SK-N-SH (cell line): ENCODE results near the gene IFNLR1. TPM values are rescaled to one million over a fixed set of nuclear protein-coding genes. Genes with fewer than 3 reads are reported as not detected.

Experiments
- CTCF ChIA-PET: fragments of 300-600, 350-600 bp; formaldehyde crosslinking; extraction: SDS; loops from one replicate; lab custom pipeline; 2021; lab: Yijun Ruan, JAX
- POLR2A ChIA-PET: fragments of 350-600 bp; sonication (Branson Sonifier 250); formaldehyde crosslinking; extraction: SDS; loops from one replicate; lab custom pipeline; 2020; ENCODE audit warnings: antibody characterized with exemption, inconsistent platforms; lab: Yijun Ruan, JAX
- DNase-seq: peaks from one replicate; pipeline ENCODE4 v3.0.0; 2012
- H2AFZ ChIP-seq: fragments of 200-600 bp; sonication (generic); 2 replicates; pipeline ENCODE4 v1.8.1; 2016; ENCODE audit warnings: antibody characterized with exemption, mild to moderate bottlenecking, low read depth
- H3F3A ChIP-seq: fragments of 200-600 bp; sonication (generic); replicated peaks from 2 replicates; pipeline ENCODE3; 2016; ENCODE audit warnings: antibody characterized with exemption, mild to moderate bottlenecking; ENCODE audit not compliant: insufficient read depth
- H3K27ac ChIP-seq, 2 experiments: fragments of 200-500 bp in 1 of 2; fragments of 200-600 bp in 1 of 2; sonication (Bioruptor generic) in 1 of 2; sonication (generic), shearing (Covaris generic) in 1 of 2; 2 replicates each; pipeline versions ENCODE4 v1.5.1 to v1.6.1; 2014 to 2016; ENCODE audit warnings: low read depth in 2 of 2, inconsistent platforms in 1 of 2, low read length in 1 of 2, mild to moderate bottlenecking in 1 of 2, mixed read lengths in 1 of 2
- H3K27me3 ChIP-seq: fragments of 200-600 bp; sonication (generic), shearing (Covaris generic); 2 replicates; pipeline ENCODE4 v1.6.1; 2016; ENCODE audit warnings: mixed run types; ENCODE audit not compliant: insufficient read depth
- H3K36me3 ChIP-seq, 2 experiments: fragments of 200-500 bp in 1 of 2; fragments of 200-600 bp in 1 of 2; sonication (Bioruptor generic) in 1 of 2; sonication (generic) in 1 of 2; replicated peaks in 1 of 2; 2 replicates each; pipeline versions ENCODE3 to v1.5.1; 2014 to 2016; ENCODE audit warnings: low read length in 1 of 2, mild to moderate bottlenecking in 1 of 2; ENCODE audit not compliant: insufficient read depth in 2 of 2, control insufficient read depth in 1 of 2
- H3K4me1 ChIP-seq, 2 experiments: fragments of 200-500 bp in 1 of 2; fragments of 200-600 bp in 1 of 2; sonication (Bioruptor generic) in 1 of 2; sonication (generic), shearing (Covaris generic) in 1 of 2; 2 replicates each; pipeline versions ENCODE4 v1.5.1 to v1.6.1; 2014 to 2016; ENCODE audit warnings: low read depth in 1 of 2, low read length in 1 of 2, mixed run types in 1 of 2; ENCODE audit not compliant: insufficient read depth in 2 of 2, control insufficient read depth in 1 of 2
- H3K4me2 ChIP-seq: fragments of 200-600 bp; sonication (generic), shearing (Covaris generic); 2 replicates; pipeline ENCODE4 v1.6.1; 2017; ENCODE audit warnings: mixed run types
- H3K4me3 ChIP-seq, 2 experiments: fragments of 200-500 bp in 1 of 2; fragments of 200-600 bp in 1 of 2; sonication (Bioruptor generic) in 1 of 2; sonication (generic), shearing (Covaris generic) in 1 of 2; 2 replicates each; pipeline versions ENCODE4 v1.5.1 to v1.8.1; 2014 to 2016; ENCODE audit warnings: low read depth in 2 of 2, inconsistent platforms in 1 of 2, low read length in 1 of 2, mild to moderate bottlenecking in 1 of 2, mixed read lengths in 1 of 2, moderate library complexity in 1 of 2
- H3K79me2 ChIP-seq: fragments of 200-600 bp; sonication (generic); 2 replicates; pipeline ENCODE4 v1.8.1; 2017; ENCODE audit warnings: mild to moderate bottlenecking; ENCODE audit not compliant: insufficient read depth
- H3K9ac ChIP-seq: fragments of 200-600 bp; sonication (generic); 2 replicates; pipeline ENCODE4 v1.6.1; 2017; ENCODE audit warnings: mixed run types
- H3K9me2 ChIP-seq: fragments of 200-600 bp; sonication (generic); 2 replicates; pipeline ENCODE4 v1.6.1; 2017; ENCODE audit warnings: mixed run types
- H3K9me3 ChIP-seq: fragments of 200-600 bp; sonication (generic); 2 replicates; pipeline ENCODE4 v1.6.1; 2017; ENCODE audit warnings: mixed run types, mild to moderate bottlenecking, moderate library complexity
- H4K20me1 ChIP-seq: fragments of 200-600 bp; sonication (generic); 2 replicates; pipeline ENCODE4 v1.6.1; 2017; ENCODE audit warnings: mild to moderate bottlenecking, mixed run types; ENCODE audit not compliant: insufficient read depth
- ELF1 ChIP-seq: IDR thresholded peaks from 2 replicates; pipeline ENCODE4 v1.4.0; 2012
- FOSL2 ChIP-seq: IDR thresholded peaks from 2 replicates; pipeline ENCODE4 v1.4.0; 2012; ENCODE audit warnings: low read depth, mild to moderate bottlenecking, moderate library complexity, borderline replicate concordance
- GATA2 ChIP-seq: sonication (generic); formaldehyde crosslinking; IDR thresholded peaks from 2 replicates; pipeline ENCODE4 v1.5.0; 2020; ENCODE audit warnings: mild to moderate bottlenecking, missing genetic modification reagents
- IRF3 ChIP-seq: fragments of 150-350 bp; IDR thresholded peaks from 2 replicates; pipeline ENCODE4 v1.6.1; 2016; ENCODE audit warnings: mild to moderate bottlenecking, low read depth, low read length
- MAX ChIP-seq: IDR thresholded peaks from 2 replicates; pipeline ENCODE4 v1.4.0; 2012; ENCODE audit warnings: low read depth
- MEF2A ChIP-seq: IDR thresholded peaks from 2 replicates; pipeline ENCODE4 v1.4.0; 2012; ENCODE audit warnings: low read depth, borderline replicate concordance
- MXI1 ChIP-seq: IDR thresholded peaks from 2 replicates; pipeline ENCODE4 v1.6.1; 2012; ENCODE audit warnings: mild to moderate bottlenecking, low read depth, low read length, improper control_type of control experiment
- NRF1 ChIP-seq: IDR thresholded peaks from 2 replicates; pipeline ENCODE4 v1.6.1; 2012; ENCODE audit warnings: low read depth, mild to moderate bottlenecking, low read length
- POLR2AphosphoS5 ChIP-seq: IDR thresholded peaks from 2 replicates; pipeline ENCODE4 v1.6.1; 2012; ENCODE audit warnings: low read depth, low read length
- REST ChIP-seq: IDR thresholded peaks from 2 replicates; pipeline ENCODE4 v1.6.1; 2012; ENCODE audit warnings: mild to moderate bottlenecking, low read depth, low read length, moderate library complexity
- RFX5 ChIP-seq: IDR thresholded peaks from 2 replicates; pipeline ENCODE4 v1.6.1; 2012; ENCODE audit warnings: mild to moderate bottlenecking, improper control_type of control experiment, low read length
- RXRA ChIP-seq: IDR thresholded peaks from 2 replicates; pipeline ENCODE4 v1.4.0; 2012; ENCODE audit warnings: low read depth, mild to moderate bottlenecking, borderline replicate concordance
- SIN3A ChIP-seq: IDR thresholded peaks from 2 replicates; pipeline ENCODE4 v1.6.1; 2012; ENCODE audit warnings: low read depth, mild to moderate bottlenecking, low read length, moderate library complexity, borderline replicate concordance
- TCF12 ChIP-seq: IDR thresholded peaks from 2 replicates; pipeline ENCODE4 v1.4.0; 2012
- USF2 ChIP-seq: fragments of 150-350 bp; IDR thresholded peaks from 2 replicates; pipeline ENCODE4 v1.6.1; 2017; ENCODE audit warnings: antibody characterized with exemption, low read length, low read depth, borderline replicate concordance
- YY1 ChIP-seq: IDR thresholded peaks from 2 replicates; pipeline ENCODE4 v1.4.0; 2012; ENCODE audit warnings: low read depth, mild to moderate bottlenecking
- WGBS: methylation state at CpG from one replicate; pipeline ENCODE4 v1.1.6; 2017; ENCODE audit warnings: low lambda C conversion rate; 5-methylcytosine and 5-hydroxymethylcytosine counted together
- polyA plus RNA-seq, 3 experiments: library from polyadenylated mRNA; depleted of rRNA; stranded (reverse); fragments of >200 nt; gene quantifications; 2 replicates each; pipeline ENCODE4 v1.2.3, GENCODE V29; 2012

The IFNLR1 gene
- polyA plus RNA-seq, 1 of the 3 experiments (the other 2 are of a cell fraction) = 0.30 TPM

- no peak overlapping the region for H3K4me2 ChIP-seq
- H3K9ac ChIP-seq = no peak overlapping the region
- ChIA-PET CTCF (interaction anchor here (1.0 kb wide), 2 partner anchors 22 to 111 kb away, joined by 3 read pairs; no protein-coding TSS in a partner anchor), POLR2A (no interaction called here)
- H3K27me3 ChIP-seq = peaks cover 15% of the 10 kb centered on the region; the same call in 1 of the 2 replicates
- no peak overlapping the region for H3K4me3 ChIP-seq
- H3K27ac ChIP-seq = no peak overlapping the region
- no peaks in the 10 kb centered on the region for H4K20me1 ChIP-seq
- DNase-seq = no peak
- H3F3A ChIP-seq = no peaks in the 10 kb centered on the region
- 22% methylated on average over 1 of the region's 2 CpGs for WGBS
- H3K9me2 ChIP-seq = no peaks in the 10 kb centered on the region
- H3K4me1 ChIP-seq = no peaks in the 10 kb centered on the region
- no peaks in the 10 kb centered on the region for H3K36me3 ChIP-seq
- no peaks in the 10 kb centered on the region for H3K79me2 ChIP-seq
- no peak for TF ChIP-seq MXI1
- no peak for TF ChIP-seq POLR2AphosphoS5
- TF ChIP-seq YY1 = no peak
- no peak for TF ChIP-seq FOSL2
- TF ChIP-seq MEF2A = no peak
- TF ChIP-seq NRF1 = no peak
- no peak for TF ChIP-seq USF2
- no peak for TF ChIP-seq RFX5
- TF ChIP-seq SIN3A = no peak
- TF ChIP-seq MAX = no peak
- no peak for TF ChIP-seq IRF3
- TF ChIP-seq GATA2 = no peak
- TF ChIP-seq RXRA = no peak
- TF ChIP-seq ELF1 = no peak
- no peak for TF ChIP-seq REST
- TF ChIP-seq TCF12 = no peak
- no peak overlapping the region for H2AFZ ChIP-seq
- no peaks in the 10 kb centered on the region for H3K9me3 ChIP-seq
Measured at GRCh38 chr1:24224086-24224485, 37.0 kb upstream of the IFNLR1 start.
